NB4 (cell line): ENCODE results near the gene DCBLD2.

ENCODE experiments used
- DNase-seq: peaks from one replicate; pipeline ENCODE4 v3.0.0; 2010; ENCODE audit warnings: low read depth
- H3K4me3 ChIP-seq: one replicate; pipeline ENCODE4 v1.5.1; 2011; ENCODE audit warnings: mild to moderate bottlenecking, low read depth, low read length, moderate library complexity
- MYC ChIP-seq: IDR thresholded peaks from 2 replicates; pipeline ENCODE4 v1.6.1; 2011; ENCODE audit warnings: low read depth, low read length
- POLR2A ChIP-seq: IDR thresholded peaks from 2 replicates; pipeline ENCODE4 v1.6.1; 2011; ENCODE audit warnings: mild to moderate bottlenecking; ENCODE audit not compliant: insufficient read length; ENCODE audit errors: extremely low read depth
- TF ChIP-seq, protein P1 (sequence below): IDR thresholded peaks from 2 replicates; pipeline ENCODE4 v1.6.1; 2011; ENCODE audit warnings: low read depth, low read length
- TF ChIP-seq, protein P2 (sequence below): IDR thresholded peaks from one replicate; pipeline ENCODE4 v1.5.1; 2012; ENCODE audit warnings: low read depth, low read length

The DCBLD2 gene

DNA sequence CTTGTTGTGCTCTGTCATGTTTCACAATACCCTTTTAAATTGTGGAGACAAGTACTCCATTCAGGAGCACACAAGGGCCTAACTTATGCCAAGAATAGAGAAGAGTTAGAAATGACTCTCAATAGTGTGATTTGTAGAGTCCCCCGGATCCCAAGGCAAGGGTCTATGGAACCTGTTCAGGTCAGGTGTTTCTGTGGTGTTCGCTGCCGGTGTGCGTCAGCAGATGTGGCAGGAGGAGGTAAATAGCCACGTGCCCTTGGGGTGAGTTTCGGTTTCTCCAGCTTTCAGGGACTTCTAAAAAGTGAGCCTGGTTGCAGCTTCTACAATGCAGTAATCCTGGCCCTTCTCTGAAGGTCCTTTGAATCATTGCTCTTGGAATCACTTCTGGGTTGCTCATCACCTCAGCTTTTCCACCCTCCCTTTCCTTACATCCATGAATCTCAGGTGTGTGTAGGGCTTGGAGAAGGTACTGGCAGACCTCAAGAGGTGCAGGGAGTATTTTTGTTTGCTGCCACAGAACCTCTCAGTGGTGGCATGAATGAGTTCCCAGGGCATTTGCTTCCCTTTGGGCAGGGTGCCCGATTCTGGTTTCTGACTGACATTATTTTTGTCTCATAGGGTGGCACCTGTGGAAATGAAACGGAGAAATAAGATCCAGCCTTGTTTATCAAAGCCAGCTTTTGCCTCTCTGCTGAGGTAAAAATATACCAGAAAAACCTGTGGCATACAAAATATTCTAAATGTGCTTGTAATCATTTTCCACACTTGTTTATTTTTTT lies 131.0 kb downstream of the DCBLD2 start:
- TF ChIP-seq MYC (no peak), POLR2A (no peak)
- TF ChIP-seq, protein P1, sequence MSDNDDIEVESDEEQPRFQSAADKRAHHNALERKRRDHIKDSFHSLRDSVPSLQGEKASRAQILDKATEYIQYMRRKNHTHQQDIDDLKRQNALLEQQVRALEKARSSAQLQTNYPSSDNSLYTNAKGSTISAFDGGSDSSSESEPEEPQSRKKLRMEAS: no peak
- TF ChIP-seq, protein P2, sequence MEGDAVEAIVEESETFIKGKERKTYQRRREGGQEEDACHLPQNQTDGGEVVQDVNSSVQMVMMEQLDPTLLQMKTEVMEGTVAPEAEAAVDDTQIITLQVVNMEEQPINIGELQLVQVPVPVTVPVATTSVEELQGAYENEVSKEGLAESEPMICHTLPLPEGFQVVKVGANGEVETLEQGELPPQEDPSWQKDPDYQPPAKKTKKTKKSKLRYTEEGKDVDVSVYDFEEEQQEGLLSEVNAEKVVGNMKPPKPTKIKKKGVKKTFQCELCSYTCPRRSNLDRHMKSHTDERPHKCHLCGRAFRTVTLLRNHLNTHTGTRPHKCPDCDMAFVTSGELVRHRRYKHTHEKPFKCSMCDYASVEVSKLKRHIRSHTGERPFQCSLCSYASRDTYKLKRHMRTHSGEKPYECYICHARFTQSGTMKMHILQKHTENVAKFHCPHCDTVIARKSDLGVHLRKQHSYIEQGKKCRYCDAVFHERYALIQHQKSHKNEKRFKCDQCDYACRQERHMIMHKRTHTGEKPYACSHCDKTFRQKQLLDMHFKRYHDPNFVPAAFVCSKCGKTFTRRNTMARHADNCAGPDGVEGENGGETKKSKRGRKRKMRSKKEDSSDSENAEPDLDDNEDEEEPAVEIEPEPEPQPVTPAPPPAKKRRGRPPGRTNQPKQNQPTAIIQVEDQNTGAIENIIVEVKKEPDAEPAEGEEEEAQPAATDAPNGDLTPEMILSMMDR: no peak
- DNase-seq: no peak

DNA sequence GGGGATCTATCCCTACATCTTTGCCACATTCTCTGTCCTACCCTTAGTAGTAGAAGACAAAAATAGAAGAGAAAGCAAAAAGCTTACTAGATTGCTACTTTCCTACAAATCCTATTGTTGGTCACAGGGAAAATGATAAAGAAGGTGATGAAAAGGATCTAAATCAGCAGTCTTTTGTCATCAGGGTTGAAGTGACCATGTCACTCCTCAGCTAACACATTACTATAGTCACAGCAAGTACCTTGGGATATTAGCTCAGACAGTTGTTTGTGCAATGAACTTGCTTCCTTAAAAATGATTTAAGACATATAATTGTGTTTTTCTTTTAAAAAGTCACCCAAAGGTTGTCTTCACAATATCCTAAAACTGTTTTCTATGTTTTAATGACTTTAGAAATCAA lies 132.0 kb downstream of the DCBLD2 start:
- TF ChIP-seq, protein P2: no peak
- TF ChIP-seq POLR2A (no peak), MYC (no peak)
- TF ChIP-seq, protein P1: no peak
- H3K4me3 ChIP-seq: no peak overlapping the region
- DNase-seq: no peak

More for the DNA sequence above, 131.0 kb downstream of the DCBLD2 start:
- H3K4me3 ChIP-seq: no peak overlapping the region

DNA sequence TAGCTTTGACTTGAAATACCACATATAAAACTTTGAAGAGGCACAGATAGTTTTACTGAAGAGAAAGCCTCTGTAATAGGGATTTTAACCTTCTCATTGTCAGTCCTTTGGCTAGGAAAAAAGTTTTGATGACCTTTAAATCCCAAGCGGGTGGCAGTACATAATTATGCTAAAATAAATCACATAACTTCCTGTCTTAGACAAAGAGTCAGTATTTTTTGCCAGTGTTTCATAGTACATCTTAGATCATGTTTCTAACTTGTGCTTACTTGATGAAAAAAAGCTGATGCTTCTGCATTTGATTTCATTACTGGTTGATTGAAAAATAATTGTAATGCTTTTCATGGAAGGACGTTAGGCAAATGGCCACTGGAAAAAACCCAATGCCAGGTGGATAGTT lies 132.5 kb downstream of the DCBLD2 start:
- no peak for TF ChIP-seq MYC
- TF ChIP-seq, protein P1: no peak
- no peak for DNase-seq
- H3K4me3 ChIP-seq: no peak overlapping the region

DNA sequence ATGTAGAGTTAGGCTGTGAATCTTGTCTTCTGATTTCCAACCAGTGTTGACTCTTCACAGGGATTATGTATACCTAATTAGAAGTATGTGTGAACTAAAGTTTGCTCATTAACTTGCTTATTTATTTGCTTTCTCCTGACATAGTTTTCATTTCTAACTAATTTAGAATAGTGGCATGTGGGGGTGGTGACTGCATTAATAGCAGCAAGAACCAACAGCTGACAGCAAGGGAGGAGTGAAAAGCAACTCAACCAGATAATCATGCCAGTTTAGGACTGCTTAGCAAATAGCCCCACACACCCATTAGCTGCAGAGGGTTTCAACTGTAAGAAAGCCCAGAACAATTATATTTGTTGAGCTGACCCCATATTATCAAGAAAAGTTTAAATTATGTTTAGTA lies 134.6 kb downstream of the DCBLD2 start:
- no peak for DNase-seq
- TF ChIP-seq, protein P2: no peak
- TF ChIP-seq MYC (no peak), POLR2A (no peak)
- TF ChIP-seq, protein P1: no peak
- H3K4me3 ChIP-seq: no peak overlapping the region

DNA sequence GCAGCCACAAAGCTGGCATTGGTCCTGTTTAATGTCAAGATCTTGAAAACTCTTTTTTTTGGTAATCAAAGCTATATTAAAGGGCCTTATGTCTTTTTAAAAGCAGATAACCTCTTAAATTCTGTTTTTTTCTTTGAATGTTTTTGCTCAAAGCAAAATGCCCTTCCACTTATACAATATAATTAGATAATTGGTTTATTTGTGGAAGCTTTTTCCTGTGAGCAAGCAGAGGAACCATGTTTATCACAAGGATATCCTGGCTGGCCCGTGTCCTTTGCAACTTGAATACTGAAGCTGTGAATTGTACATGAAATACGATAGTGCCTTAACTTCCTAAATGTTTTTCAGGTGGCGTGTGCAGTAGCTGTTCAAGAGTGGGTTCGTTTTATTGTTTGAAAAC lies 135.8 kb downstream of the DCBLD2 start:
- peak overlapping the region; percentile 82 for H3K4me3 ChIP-seq
- TF ChIP-seq MYC (no peak), POLR2A (no peak)
- TF ChIP-seq, protein P1: no peak
- TF ChIP-seq, protein P2: no peak
- DNase-seq: no peak

DNA sequence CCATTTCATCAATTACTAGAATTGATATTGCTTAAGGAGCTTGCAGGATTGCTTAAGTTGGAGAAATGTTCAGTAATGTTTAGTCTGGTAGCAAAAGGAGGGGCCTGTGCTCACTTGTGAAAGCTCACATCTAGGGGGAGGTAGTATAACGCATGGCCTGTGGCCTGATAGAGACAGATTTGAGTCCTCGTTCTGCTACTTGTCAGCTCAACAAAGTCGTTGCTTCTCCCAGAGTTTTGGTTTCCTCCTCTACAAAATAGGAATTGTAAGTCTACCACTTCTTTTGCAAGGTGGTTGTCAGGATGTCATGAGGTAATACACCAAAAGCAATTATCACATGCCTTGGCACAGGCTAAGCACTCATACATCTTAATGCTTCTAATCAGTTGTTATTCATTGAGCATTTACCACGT lies 137.0 kb downstream of the DCBLD2 start:
- TF ChIP-seq POLR2A (no peak), MYC (peak; percentile 68; the same call in 1 of the 2 replicates)
- TF ChIP-seq, protein P1: peak; percentile 70
- DNase-seq: peak; percentile 83
- peak overlapping the region; percentile 82 for H3K4me3 ChIP-seq
